HepG2 (cell line): Measurements from ENCODE around the gene THOP1. TPM values are rescaled to one million over a fixed set of nuclear protein-coding genes. Genes with fewer than 3 reads are reported as not detected.
A peak's percentile ranks its signal among the peaks of the same experiment; 100 is the strongest.

ENCODE experiments used
- CBX2 ChIP-seq, 2 experiments: fragments of 200-600 bp in 1 of 2; sonication (generic); formaldehyde crosslinking in 1 of 2; IDR thresholded peaks; 2 replicates each; pipeline versions ENCODE4 v1.7.0 to v1.8.1; 2018 to 2022; ENCODE audit warnings: low read depth in 2 of 2, low read length in 1 of 2, mild to moderate bottlenecking in 1 of 2, missing genetic modification reagents in 1 of 2
- FIP1L1 ChIP-seq: fragments of 200-400 bp; formaldehyde crosslinking; IDR thresholded peaks from 2 replicates; pipeline ENCODE4 v1.6.1; 2018; ENCODE audit warnings: low read depth, mild to moderate bottlenecking, low read length, moderate library complexity, borderline replicate concordance; ENCODE audit not compliant: insufficient read depth
- FOXM1 ChIP-seq: sonication (generic); formaldehyde crosslinking; IDR thresholded peaks from 2 replicates; pipeline ENCODE4 v1.5.0; 2020; ENCODE audit warnings: missing genetic modification reagents
- GTF3A ChIP-seq: sonication (generic); formaldehyde crosslinking; conservative IDR thresholded peaks from 2 replicates; pipeline ENCODE4 v1.4.0; 2020; ENCODE audit warnings: mild to moderate bottlenecking, missing genetic modification reagents
- HDAC6 ChIP-seq: fragments of 200-600 bp; sonication (generic); IDR thresholded peaks from 2 replicates; pipeline ENCODE4 v1.7.0; 2017; ENCODE audit warnings: mild to moderate bottlenecking, antibody characterized with exemption, low read length, low read depth
- HMG20A ChIP-seq: IDR thresholded peaks from 2 replicates; pipeline ENCODE4 v1.6.1; 2016; ENCODE audit warnings: borderline replicate concordance
- MTA1 ChIP-seq: sonication (generic); formaldehyde crosslinking; IDR thresholded peaks from 2 replicates; pipeline ENCODE4 v1.4.0; 2020; ENCODE audit warnings: missing genetic modification reagents, mild to moderate bottlenecking, borderline replicate concordance
- MXI1 ChIP-seq: IDR thresholded peaks from 3 replicates; pipeline ENCODE4 v1.6.1; 2012; ENCODE audit warnings: low read depth, low read length, inconsistent platforms, borderline replicate concordance
- NR1H2 ChIP-seq: sonication (generic); formaldehyde crosslinking; IDR thresholded peaks from 2 replicates; pipeline ENCODE4 v1.8.1; 2022; ENCODE audit warnings: low read depth, missing genetic modification reagents, borderline replicate concordance
- REST ChIP-seq, 2 experiments: IDR thresholded peaks; 2 replicates each; pipeline ENCODE4 v1.6.1; 2011 to 2012; ENCODE audit warnings: low read length in 2 of 2, borderline replicate concordance in 1 of 2, low read depth in 1 of 2, mild to moderate bottlenecking in 1 of 2, moderate library complexity in 1 of 2
- SOX13 ChIP-seq, 3 experiments: fragments of 450-650 bp in 1 of 3; sonication (generic) in 1 of 3; formaldehyde crosslinking in 1 of 3; IDR thresholded peaks in 2 of 3; conservative IDR thresholded peaks in 1 of 3; 2 replicates each; pipeline versions ENCODE4 v1.5.0 to v1.6.1; 2016 to 2020; ENCODE audit warnings: antibody characterized with exemption in 1 of 3, mild to moderate bottlenecking in 1 of 3, missing compliant biosample characterization in 1 of 3, missing genetic modification reagents in 1 of 3, moderate library complexity in 1 of 3
- SRY ChIP-seq: sonication (generic); formaldehyde crosslinking; IDR thresholded peaks from 2 replicates; pipeline ENCODE4 v1.8.0; 2022; ENCODE audit warnings: mild to moderate bottlenecking, missing genetic modification reagents
- THAP11 ChIP-seq: IDR thresholded peaks from 2 replicates; pipeline ENCODE4 v1.6.1; 2016; ENCODE audit warnings: missing biosample characterization, missing genetic modification reagents
- TOE1 ChIP-seq: sonication (generic); formaldehyde crosslinking; IDR thresholded peaks from 2 replicates; pipeline ENCODE4 v1.4.0; 2020; ENCODE audit warnings: mild to moderate bottlenecking, missing genetic modification reagents
- ZFP37 ChIP-seq: sonication (generic); formaldehyde crosslinking; IDR thresholded peaks from 2 replicates; pipeline ENCODE4 v1.4.0; 2020; ENCODE audit warnings: missing genetic modification reagents, borderline replicate concordance
- ZNF225 ChIP-seq: sonication (generic); formaldehyde crosslinking; IDR thresholded peaks from 2 replicates; pipeline ENCODE4 v1.4.0; 2020; ENCODE audit warnings: mild to moderate bottlenecking, missing genetic modification reagents
- ZNF432 ChIP-seq: sonication (generic); formaldehyde crosslinking; IDR thresholded peaks from 2 replicates; pipeline ENCODE4 v1.5.0; 2020; ENCODE audit warnings: missing genetic modification reagents, mild to moderate bottlenecking, borderline replicate concordance
- ZNF574 ChIP-seq: sonication (generic); formaldehyde crosslinking; IDR thresholded peaks from 2 replicates; pipeline ENCODE4 v1.4.0; 2020; ENCODE audit warnings: missing genetic modification reagents
- ZNF878 ChIP-seq: sonication (generic); formaldehyde crosslinking; IDR thresholded peaks from 2 replicates; pipeline ENCODE4 v1.8.1; 2023; ENCODE audit warnings: mild to moderate bottlenecking, missing genetic modification reagents, moderate library complexity
- polyA plus RNA-seq, 8 experiments: library from polyadenylated mRNA; depleted of rRNA in 3 of 8; stranded (reverse) in 7 of 8; unstranded in 1 of 8; fragments of >200 nt; fragmentation: Illumina TruSeq in 4 of 8; extraction: Trizol in 4 of 8; gene quantifications; 2 replicates each; pipeline versions ENCODE4 v1.2.1 to v1.2.3, GENCODE V29; 2011 to 2016; ENCODE audit warnings: low read depth in 4 of 8, missing spikeins in 1 of 8, mixed read lengths in 1 of 8; ENCODE audit not compliant: insufficient read depth in 1 of 8
- total RNA-seq, 5 experiments: library from RNA; depleted of rRNA; stranded (reverse); fragments of >200 nt; fragmentation: Illumina TruSeq; extraction: Trizol; gene quantifications; 2 replicates each; pipeline ENCODE4 v1.2.3, GENCODE V29; 2016; ENCODE audit warnings: low read depth in 1 of 5
- TF ChIP-seq, protein P1 (sequence below): sonication (generic); formaldehyde crosslinking; IDR thresholded peaks from 2 replicates; pipeline ENCODE4 v1.4.0; 2020; ENCODE audit warnings: mild to moderate bottlenecking, low read depth, missing genetic modification reagents

Gene THOP1
- total and polyA plus RNA-seq, 2 of the 13 experiments (the other 11 are each of a cell fraction or from before 2014, with no cell fraction given), result 74.4 to 116 TPM

GRCh38 chr19:2840794-2841791, 55.8 kb downstream of the THOP1 start, which contains the start of gene ZNF555 (continued):
- 0 out of 4 replicates have a peak, but pooled peaks of 1 of the 2 experiments have one; percentile 13 for TF ChIP-seq REST (IDR thresholded peaks at IDR 0.05; ENCODE audit: borderline replicate concordance in 1 of 2, low read depth in 1 of 2, low read length in 2 of 2)
- no peak for TF ChIP-seq ZNF432
- TF ChIP-seq HMG20A (CRISPR knock-in tag), result no peak
- peak; percentile 86; the same call in 1 of the 2 replicates for TF ChIP-seq GTF3A
- no peak for TF ChIP-seq ZFP37 (CRISPR knock-in tag)
- TF ChIP-seq SOX13 (IDR thresholded peaks at IDR 0.05), result no peak
- TF ChIP-seq SOX13 (CRISPR knock-in tag; conservative IDR thresholded peaks at IDR 0.05 in 1 of 2, IDR thresholded peaks at IDR 0.05 in 1 of 2), result peak in 1 of 2 experiments; percentile 25; a peak in 2 of 4 replicates
- peak; percentile 89 for TF ChIP-seq SRY (CRISPR knock-in tag)
- no peak; the same call in 1 of the 2 replicates for TF ChIP-seq ZNF878
- TF ChIP-seq TOE1 (CRISPR knock-in tag), result 0 out of 2 replicates have a peak, but pooled peaks have one; percentile 22
- TF ChIP-seq THAP11 (CRISPR knock-in tag), result peak; percentile 85
- peak; percentile 50 for TF ChIP-seq ZNF574
- peak; percentile 100 for TF ChIP-seq MTA1 (CRISPR knock-in tag)
- TF ChIP-seq, protein P1, sequence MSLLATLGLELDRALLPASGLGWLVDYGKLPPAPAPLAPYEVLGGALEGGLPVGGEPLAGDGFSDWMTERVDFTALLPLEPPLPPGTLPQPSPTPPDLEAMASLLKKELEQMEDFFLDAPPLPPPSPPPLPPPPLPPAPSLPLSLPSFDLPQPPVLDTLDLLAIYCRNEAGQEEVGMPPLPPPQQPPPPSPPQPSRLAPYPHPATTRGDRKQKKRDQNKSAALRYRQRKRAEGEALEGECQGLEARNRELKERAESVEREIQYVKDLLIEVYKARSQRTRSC (CRISPR knock-in tag), result no peak
- TF ChIP-seq ZNF225 (CRISPR knock-in tag), result no peak
- no peak for TF ChIP-seq FIP1L1
- no peak for TF ChIP-seq FOXM1 (CRISPR knock-in tag)
- TF ChIP-seq CBX2 (IDR thresholded peaks at IDR 0.05; ENCODE audit: low read depth, low read length), result no peak
- TF ChIP-seq CBX2 (CRISPR knock-in tag; IDR thresholded peaks at IDR 0.05; ENCODE audit: low read depth), result no peak
- peak; percentile 81 for TF ChIP-seq NR1H2 (CRISPR knock-in tag)
- no peak for TF ChIP-seq HDAC6
- TF ChIP-seq MXI1, result peak; percentile 54; the same call in 1 of the 3 replicates
